ENCODE results near the gene FBXW7. TPM values are rescaled to one million over a fixed set of nuclear protein-coding genes. Genes with fewer than 3 reads are reported as not detected.
A peak's percentile ranks its signal among the peaks of the same experiment; 100 is the strongest.

The FBXW7 gene
- total and polyA plus RNA-seq, 2 of the 13 experiments (the other 11 are each of a cell fraction or from before 2014, with no cell fraction given): 5.0 to 40.9 TPM

- Histone ChIP-seq H3K79me2 (ENCODE audit: insufficient read depth, low read length) (peaks cover 25% of the 10 kb centered on the region), H2AFZ (ENCODE audit: low read length) (no peak overlapping the region), H3K9ac (ENCODE audit: insufficient read depth, low read depth, low read length) (no peak overlapping the region), H3K9me3 (ENCODE audit: low read length) (no peaks in the 10 kb centered on the region), H4K20me1 (ENCODE audit: insufficient read depth, low read length) (no peaks in the 10 kb centered on the region), H3K27me3 (ENCODE audit: control insufficient read depth in 1 of 2, insufficient read depth in 2 of 2, low read length in 2 of 2) (no peaks in the 10 kb centered on the region), H3K4me3 (replicated peaks in 1 of 3; ENCODE audit: insufficient read depth in 1 of 3, low read depth in 2 of 3, low read length in 3 of 3) (no peak overlapping the region), H3K36me3 (replicated peaks in 1 of 2; ENCODE audit: control insufficient read depth in 1 of 2, insufficient read depth in 2 of 2, low read length in 2 of 2) (no peaks in the 10 kb centered on the region), H3K4me2 (ENCODE audit: low read depth, low read length) (no peak overlapping the region), H3K27ac (ENCODE audit: extremely low read length, insufficient read depth, low read length) (no peak overlapping the region), H3K4me1 (ENCODE audit: insufficient read depth, low read length) (peaks cover 16% of the 10 kb centered on the region)
- FAIRE-seq (no peak), ATAC-seq (no peak), DNase-seq (ENCODE audit: low spot score) (peak; percentile 21)
- ChIA-PET POLR2A (no interaction called here), CTCF (ENCODE audit: low intra/inter-chr PET ratio, low total read pairs) (interaction anchor here (1.4 to 3.2 kb wide), 3 partner anchors 46 to 281 kb away, joined by 5 to 29 read pairs (median 8); no protein-coding TSS in a partner anchor)
- TF ChIP-seq STAG1 (CRISPR knock-in tag; IDR thresholded peaks at IDR 0.05) (peak; percentile 68), SMC3 (IDR thresholded peaks at IDR 0.05; ENCODE audit: low read length) (peak; percentile 75), RAD21 (CRISPR knock-in tag; IDR thresholded peaks at IDR 0.05) (peak; percentile 63), ZNF33A (CRISPR knock-in tag; IDR thresholded peaks at IDR 0.05; ENCODE audit: borderline replicate concordance) (no peak), ZFP91 (CRISPR knock-in tag; IDR thresholded peaks at IDR 0.05; ENCODE audit: borderline replicate concordance) (no peak), ZNF362 (CRISPR knock-in tag; IDR thresholded peaks at IDR 0.05; ENCODE audit: borderline replicate concordance) (peak; percentile 80; the same call in 1 of the 2 replicates), JUN (CRISPR knock-in tag; IDR thresholded peaks at IDR 0.05) (no peak), SP140L (CRISPR knock-in tag; IDR thresholded peaks at IDR 0.05; ENCODE audit: borderline replicate concordance) (no peak), CTCF (CRISPR knock-in tag; IDR thresholded peaks at IDR 0.05) (peak; percentile 58)
- intact Hi-C loops (cut with micrococcal nuclease; ENCODE audit: unreplicated experiment): loop anchor here (1.0 to 5.0 kb wide), 4 partner anchors 33 to 281 kb away; partner anchors contain the start of gene FBXW7
- BruUV-seq (replicated peaks): no TSS peak
- in situ Hi-C loops (cut with HindIII; ENCODE audit: extremely low pct_ligation_motif_present, low pct_unique_long_range_greater_than_20kb): loop anchor here (5.0 to 10.0 kb wide), 2 partner anchors 188 to 270 kb away; no protein-coding TSS in a partner anchor
Observed at GRCh38 chr4:152454398-152455011, 81.4 kb downstream of the FBXW7 start.

Measured in HepG2 (cell line).